Measurements from ENCODE around the gene PHIP. TPM values are rescaled to one million over a fixed set of nuclear protein-coding genes. Genes with fewer than 3 reads are reported as not detected.

The PHIP gene
- total and polyA plus RNA-seq, 2 donors (not counting 3 experiments of a cell fraction or from before 2014, with no cell fraction given), result 3.5 to 28.4 TPM

DNA sequence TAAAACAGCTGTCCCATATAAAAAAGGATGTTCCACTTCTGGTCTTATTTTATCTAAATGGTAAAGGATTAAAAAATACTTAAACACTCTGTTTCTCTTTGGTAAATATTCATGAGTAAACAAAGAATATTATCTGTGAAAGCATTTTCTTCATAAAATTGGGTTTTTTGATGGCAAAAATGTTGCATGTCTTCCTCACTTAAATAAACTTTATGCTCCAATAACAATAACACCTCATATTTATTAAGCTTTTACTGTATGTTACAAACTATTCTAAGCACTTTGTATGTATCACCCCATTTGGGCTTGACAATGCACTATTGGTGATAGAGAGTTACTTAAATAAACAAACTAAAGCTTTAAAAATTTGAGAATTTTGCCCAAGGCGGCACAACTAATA lies 91.9 kb downstream of the PHIP start:
- Histone ChIP-seq H3K79me2 (ENCODE audit: control insufficient read depth, insufficient read depth, low read length) (no peaks in the 10 kb centered on the region), H3K9me3 (replicated peaks; ENCODE audit: control insufficient read depth, insufficient read depth, low read length) (no peaks in the 10 kb centered on the region), H3K4me1 (ENCODE audit: control insufficient read depth, extremely low read depth, insufficient read depth, low read length) (no peaks in the 10 kb centered on the region), H4K20me1 (replicated peaks; ENCODE audit: control insufficient read depth, extremely low read depth, insufficient read depth, low read length) (no peaks in the 10 kb centered on the region), H3K4me3 (replicated peaks in 1 of 3; ENCODE audit: insufficient read depth in 1 of 3, low read depth in 1 of 3, low read length in 3 of 3) (no peak overlapping the region), H3K27me3 (ENCODE audit: control insufficient read depth in 2 of 2, insufficient read depth in 2 of 2, low read length in 2 of 2) (no peaks in the 10 kb centered on the region), H3K36me3 (ENCODE audit: control insufficient read depth in 2 of 2, extremely low read depth in 1 of 2, insufficient read depth in 2 of 2, low read length in 2 of 2) (peaks cover 4 to 27% of the 10 kb centered on the region in 2 experiments), H3K4me2 (ENCODE audit: insufficient read depth, low read length) (no peak overlapping the region), H3K9ac (replicated peaks; ENCODE audit: extremely low read depth, insufficient read depth, low read length) (no peak overlapping the region), H2AFZ (ENCODE audit: low read depth, low read length) (no peak overlapping the region), H3K27ac (ENCODE audit: insufficient read depth, low read depth, low read length) (no peak overlapping the region), H3K9me1 (replicated peaks; ENCODE audit: control insufficient read depth, extremely low read depth, insufficient read depth, low read length) (no peaks in the 10 kb centered on the region)
- dilution Hi-C loops (cut with MboI; ENCODE audit: extremely low pct_ligation_motif_present, low sequenced_read_pairs), result no loop called here
- FAIRE-seq, result no peak
- BruUV-seq (replicated peaks), result no TSS peak
- no peak for TF ChIP-seq FOS (IDR thresholded peaks at IDR 0.05; ENCODE audit: borderline replicate concordance, insufficient read depth, low read length)
- TF ChIP-seq EZH2 (IDR thresholded peaks at IDR 0.05; ENCODE audit: borderline replicate concordance, low read depth, low read length, severe bottlenecking), result no peak
- no peak for TF ChIP-seq MYC (IDR thresholded peaks at IDR 0.05; ENCODE audit: low read depth, low read length)
- TF ChIP-seq GATA2 (IDR thresholded peaks at IDR 0.05; ENCODE audit: insufficient read depth, insufficient read length, low read depth, low read length), result no peak
- TF ChIP-seq, protein P1, sequence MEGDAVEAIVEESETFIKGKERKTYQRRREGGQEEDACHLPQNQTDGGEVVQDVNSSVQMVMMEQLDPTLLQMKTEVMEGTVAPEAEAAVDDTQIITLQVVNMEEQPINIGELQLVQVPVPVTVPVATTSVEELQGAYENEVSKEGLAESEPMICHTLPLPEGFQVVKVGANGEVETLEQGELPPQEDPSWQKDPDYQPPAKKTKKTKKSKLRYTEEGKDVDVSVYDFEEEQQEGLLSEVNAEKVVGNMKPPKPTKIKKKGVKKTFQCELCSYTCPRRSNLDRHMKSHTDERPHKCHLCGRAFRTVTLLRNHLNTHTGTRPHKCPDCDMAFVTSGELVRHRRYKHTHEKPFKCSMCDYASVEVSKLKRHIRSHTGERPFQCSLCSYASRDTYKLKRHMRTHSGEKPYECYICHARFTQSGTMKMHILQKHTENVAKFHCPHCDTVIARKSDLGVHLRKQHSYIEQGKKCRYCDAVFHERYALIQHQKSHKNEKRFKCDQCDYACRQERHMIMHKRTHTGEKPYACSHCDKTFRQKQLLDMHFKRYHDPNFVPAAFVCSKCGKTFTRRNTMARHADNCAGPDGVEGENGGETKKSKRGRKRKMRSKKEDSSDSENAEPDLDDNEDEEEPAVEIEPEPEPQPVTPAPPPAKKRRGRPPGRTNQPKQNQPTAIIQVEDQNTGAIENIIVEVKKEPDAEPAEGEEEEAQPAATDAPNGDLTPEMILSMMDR (IDR thresholded peaks at IDR 0.05; ENCODE audit: extremely low read depth in 1 of 2, insufficient read depth in 1 of 2, low read depth in 1 of 2, low read length in 2 of 2), result no peak
- no peak for TF ChIP-seq POLR2AphosphoS5 (IDR thresholded peaks at IDR 0.05; ENCODE audit: insufficient read depth, low read depth, low read length)
- TF ChIP-seq, protein P2, sequence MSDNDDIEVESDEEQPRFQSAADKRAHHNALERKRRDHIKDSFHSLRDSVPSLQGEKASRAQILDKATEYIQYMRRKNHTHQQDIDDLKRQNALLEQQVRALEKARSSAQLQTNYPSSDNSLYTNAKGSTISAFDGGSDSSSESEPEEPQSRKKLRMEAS (IDR thresholded peaks at IDR 0.05; ENCODE audit: insufficient read depth, insufficient read length), result no peak
- no peak for TF ChIP-seq JUN (IDR thresholded peaks at IDR 0.05; ENCODE audit: borderline replicate concordance, insufficient read depth, insufficient read length, low read depth)
- TF ChIP-seq POLR2A (IDR thresholded peaks at IDR 0.05; ENCODE audit: low read depth, low read length), result no peak
- intact Hi-C loops (cut with micrococcal nuclease), result no loop called here
- DNase-seq (ENCODE audit: low read depth, low spot score), result no peak
- ChIA-PET CTCF (no interaction called here), POLR2A (no interaction called here)

Data from endothelial cell of umbilical vein (primary cell).